HepG2 (cell line): Measurements from ENCODE around the gene LGALS8. TPM values are rescaled to one million over a fixed set of nuclear protein-coding genes. Genes with fewer than 3 reads are reported as not detected.

Experiments used
- CBFB ChIP-seq: sonication (generic); formaldehyde crosslinking; IDR thresholded peaks from 2 replicates; pipeline ENCODE4 v1.4.0; 2020; ENCODE audit warnings: missing genetic modification reagents
- FOXO1 ChIP-seq: sonication (generic); formaldehyde crosslinking; IDR thresholded peaks from 2 replicates; pipeline ENCODE4 v1.4.0; 2020; ENCODE audit warnings: missing genetic modification reagents
- HOXA7 ChIP-seq: sonication (generic); formaldehyde crosslinking; IDR thresholded peaks from 2 replicates; pipeline ENCODE4 v1.8.1; 2022; ENCODE audit warnings: mild to moderate bottlenecking, missing genetic modification reagents, moderate library complexity
- HOXA9 ChIP-seq: sonication (generic); formaldehyde crosslinking; IDR thresholded peaks from 2 replicates; pipeline ENCODE4 v1.8.1; 2022; ENCODE audit warnings: missing genetic modification reagents, mild to moderate bottlenecking, moderate library complexity, borderline replicate concordance
- PRDM10 ChIP-seq: sonication (generic); formaldehyde crosslinking; IDR thresholded peaks from 2 replicates; pipeline ENCODE4 v1.4.0; 2020; ENCODE audit warnings: low read depth, missing genetic modification reagents
- TEF ChIP-seq: sonication (generic); formaldehyde crosslinking; IDR thresholded peaks from 2 replicates; pipeline ENCODE4 v1.5.0; 2020; ENCODE audit warnings: missing genetic modification reagents
- TRIM24 ChIP-seq: sonication (generic); formaldehyde crosslinking; IDR thresholded peaks from 2 replicates; pipeline ENCODE4 v1.8.0; 2022; ENCODE audit warnings: mild to moderate bottlenecking, missing genetic modification reagents
- ZFX ChIP-seq: sonication (generic); formaldehyde crosslinking; IDR thresholded peaks from 2 replicates; pipeline ENCODE4 v1.4.0; 2020; ENCODE audit warnings: mild to moderate bottlenecking, low read depth, missing genetic modification reagents, moderate library complexity
- ZNF136 ChIP-seq: sonication (generic); formaldehyde crosslinking; IDR thresholded peaks from 2 replicates; pipeline ENCODE4 v1.8.1; 2022; ENCODE audit warnings: low read depth, mild to moderate bottlenecking, moderate library complexity, missing genetic modification reagents
- ZNF354B ChIP-seq: sonication (generic); formaldehyde crosslinking; IDR thresholded peaks from 2 replicates; pipeline ENCODE4 v1.8.0; 2022; ENCODE audit warnings: mild to moderate bottlenecking, missing genetic modification reagents
- ZNF672 ChIP-seq: sonication (generic); formaldehyde crosslinking; IDR thresholded peaks from 2 replicates; pipeline ENCODE4 v1.8.1; 2022; ENCODE audit warnings: missing genetic modification reagents
- ZNF75D ChIP-seq: sonication (generic); formaldehyde crosslinking; IDR thresholded peaks from 2 replicates; pipeline ENCODE4 v1.8.1; 2023; ENCODE audit warnings: missing genetic modification reagents, mild to moderate bottlenecking, borderline replicate concordance
- polyA plus RNA-seq, 8 experiments: library from polyadenylated mRNA; depleted of rRNA in 3 of 8; stranded (reverse) in 7 of 8; unstranded in 1 of 8; fragments of >200 nt; fragmentation: Illumina TruSeq in 4 of 8; extraction: Trizol in 4 of 8; gene quantifications; 2 replicates each; pipeline versions ENCODE4 v1.2.1 to v1.2.3, GENCODE V29; 2011 to 2016; ENCODE audit warnings: low read depth in 4 of 8, missing spikeins in 1 of 8, mixed read lengths in 1 of 8; ENCODE audit not compliant: insufficient read depth in 1 of 8
- total RNA-seq, 5 experiments: library from RNA; depleted of rRNA; stranded (reverse); fragments of >200 nt; fragmentation: Illumina TruSeq; extraction: Trizol; gene quantifications; 2 replicates each; pipeline ENCODE4 v1.2.3, GENCODE V29; 2016; ENCODE audit warnings: low read depth in 1 of 5
- TF ChIP-seq, protein P1 (sequence below): sonication (generic); formaldehyde crosslinking; IDR thresholded peaks from 2 replicates; pipeline ENCODE4 v1.4.0; 2020; ENCODE audit warnings: missing genetic modification reagents, borderline replicate concordance
- TF ChIP-seq, protein P2 (sequence below): sonication (generic); formaldehyde crosslinking; IDR thresholded peaks from 2 replicates; pipeline ENCODE4 v1.4.0; 2020; ENCODE audit warnings: mild to moderate bottlenecking, missing genetic modification reagents

LGALS8 gene
- total and polyA plus RNA-seq, 2 of the 13 experiments (the other 11 are each of a cell fraction or from before 2014, with no cell fraction given): 29.3 to 185 TPM

GRCh38 chr1:236515443-236515958, 8.3 kb upstream of the LGALS8 start (continued):
- TF ChIP-seq ZFX (CRISPR knock-in tag) (peak; percentile 23; the same call in 1 of the 2 replicates), ZNF136 (no peak), PRDM10 (CRISPR knock-in tag) (no peak), ZNF354B (CRISPR knock-in tag) (no peak), TRIM24 (no peak), CBFB (CRISPR knock-in tag) (no peak), TEF (no peak), ZNF75D (CRISPR knock-in tag) (no peak), FOXO1 (CRISPR knock-in tag) (no peak), ZNF672 (CRISPR knock-in tag) (no peak), HOXA9 (CRISPR knock-in tag) (no peak), HOXA7 (CRISPR knock-in tag) (no peak)
- TF ChIP-seq, protein P1, sequence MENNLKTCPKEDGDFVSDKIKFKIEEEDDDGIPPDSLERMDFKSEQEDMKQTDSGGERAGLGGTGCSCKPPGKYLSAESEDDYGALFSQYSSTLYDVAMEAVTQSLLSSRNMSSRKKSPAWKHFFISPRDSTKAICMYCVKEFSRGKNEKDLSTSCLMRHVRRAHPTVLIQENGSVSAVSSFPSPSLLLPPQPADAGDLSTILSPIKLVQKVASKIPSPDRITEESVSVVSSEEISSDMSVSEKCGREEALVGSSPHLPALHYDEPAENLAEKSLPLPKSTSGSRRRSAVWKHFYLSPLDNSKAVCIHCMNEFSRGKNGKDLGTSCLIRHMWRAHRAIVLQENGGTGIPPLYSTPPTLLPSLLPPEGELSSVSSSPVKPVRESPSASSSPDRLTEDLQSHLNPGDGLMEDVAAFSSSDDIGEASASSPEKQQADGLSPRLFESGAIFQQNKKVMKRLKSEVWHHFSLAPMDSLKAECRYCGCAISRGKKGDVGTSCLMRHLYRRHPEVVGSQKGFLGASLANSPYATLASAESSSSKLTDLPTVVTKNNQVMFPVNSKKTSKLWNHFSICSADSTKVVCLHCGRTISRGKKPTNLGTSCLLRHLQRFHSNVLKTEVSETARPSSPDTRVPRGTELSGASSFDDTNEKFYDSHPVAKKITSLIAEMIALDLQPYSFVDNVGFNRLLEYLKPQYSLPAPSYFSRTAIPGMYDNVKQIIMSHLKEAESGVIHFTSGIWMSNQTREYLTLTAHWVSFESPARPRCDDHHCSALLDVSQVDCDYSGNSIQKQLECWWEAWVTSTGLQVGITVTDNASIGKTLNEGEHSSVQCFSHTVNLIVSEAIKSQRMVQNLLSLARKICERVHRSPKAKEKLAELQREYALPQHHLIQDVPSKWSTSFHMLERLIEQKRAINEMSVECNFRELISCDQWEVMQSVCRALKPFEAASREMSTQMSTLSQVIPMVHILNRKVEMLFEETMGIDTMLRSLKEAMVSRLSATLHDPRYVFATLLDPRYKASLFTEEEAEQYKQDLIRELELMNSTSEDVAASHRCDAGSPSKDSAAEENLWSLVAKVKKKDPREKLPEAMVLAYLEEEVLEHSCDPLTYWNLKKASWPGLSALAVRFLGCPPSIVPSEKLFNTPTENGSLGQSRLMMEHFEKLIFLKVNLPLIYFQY: no peak
- TF ChIP-seq, protein P2, sequence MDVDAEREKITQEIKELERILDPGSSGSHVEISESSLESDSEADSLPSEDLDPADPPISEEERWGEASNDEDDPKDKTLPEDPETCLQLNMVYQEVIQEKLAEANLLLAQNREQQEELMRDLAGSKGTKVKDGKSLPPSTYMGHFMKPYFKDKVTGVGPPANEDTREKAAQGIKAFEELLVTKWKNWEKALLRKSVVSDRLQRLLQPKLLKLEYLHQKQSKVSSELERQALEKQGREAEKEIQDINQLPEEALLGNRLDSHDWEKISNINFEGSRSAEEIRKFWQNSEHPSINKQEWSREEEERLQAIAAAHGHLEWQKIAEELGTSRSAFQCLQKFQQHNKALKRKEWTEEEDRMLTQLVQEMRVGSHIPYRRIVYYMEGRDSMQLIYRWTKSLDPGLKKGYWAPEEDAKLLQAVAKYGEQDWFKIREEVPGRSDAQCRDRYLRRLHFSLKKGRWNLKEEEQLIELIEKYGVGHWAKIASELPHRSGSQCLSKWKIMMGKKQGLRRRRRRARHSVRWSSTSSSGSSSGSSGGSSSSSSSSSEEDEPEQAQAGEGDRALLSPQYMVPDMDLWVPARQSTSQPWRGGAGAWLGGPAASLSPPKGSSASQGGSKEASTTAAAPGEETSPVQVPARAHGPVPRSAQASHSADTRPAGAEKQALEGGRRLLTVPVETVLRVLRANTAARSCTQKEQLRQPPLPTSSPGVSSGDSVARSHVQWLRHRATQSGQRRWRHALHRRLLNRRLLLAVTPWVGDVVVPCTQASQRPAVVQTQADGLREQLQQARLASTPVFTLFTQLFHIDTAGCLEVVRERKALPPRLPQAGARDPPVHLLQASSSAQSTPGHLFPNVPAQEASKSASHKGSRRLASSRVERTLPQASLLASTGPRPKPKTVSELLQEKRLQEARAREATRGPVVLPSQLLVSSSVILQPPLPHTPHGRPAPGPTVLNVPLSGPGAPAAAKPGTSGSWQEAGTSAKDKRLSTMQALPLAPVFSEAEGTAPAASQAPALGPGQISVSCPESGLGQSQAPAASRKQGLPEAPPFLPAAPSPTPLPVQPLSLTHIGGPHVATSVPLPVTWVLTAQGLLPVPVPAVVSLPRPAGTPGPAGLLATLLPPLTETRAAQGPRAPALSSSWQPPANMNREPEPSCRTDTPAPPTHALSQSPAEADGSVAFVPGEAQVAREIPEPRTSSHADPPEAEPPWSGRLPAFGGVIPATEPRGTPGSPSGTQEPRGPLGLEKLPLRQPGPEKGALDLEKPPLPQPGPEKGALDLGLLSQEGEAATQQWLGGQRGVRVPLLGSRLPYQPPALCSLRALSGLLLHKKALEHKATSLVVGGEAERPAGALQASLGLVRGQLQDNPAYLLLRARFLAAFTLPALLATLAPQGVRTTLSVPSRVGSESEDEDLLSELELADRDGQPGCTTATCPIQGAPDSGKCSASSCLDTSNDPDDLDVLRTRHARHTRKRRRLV: no peak
